SK-N-SH treated with all-trans-retinoic acid at 6 μM for 48 hours (cell line): ENCODE results near the gene EMC9.

Source experiments
- ATAC-seq: fragments of 200-7000 bp; cut with Tn5 transposase; 3 replicates; pipeline ENCODE4 v1.9.1; 2020; ENCODE audit warnings: mild to moderate bottlenecking, moderate library complexity
- ARNTL ChIP-seq: fragments of 450-650 bp; formaldehyde crosslinking; IDR thresholded peaks from 2 replicates; pipeline ENCODE4 v1.5.0; 2020; ENCODE audit warnings: low read depth, mild to moderate bottlenecking, moderate library complexity, borderline replicate concordance
- BACH2 ChIP-seq: fragments of 250-450 bp; sonication (Bioruptor Pico); IDR thresholded peaks from 2 replicates; pipeline ENCODE4 v1.9.0; 2021; ENCODE audit warnings: mild to moderate bottlenecking, borderline replicate concordance
- CSDC2 ChIP-seq: fragments of 250-450 bp; sonication (Bioruptor Pico); IDR thresholded peaks from 2 replicates; pipeline ENCODE4 v1.5.0; 2020; ENCODE audit warnings: mild to moderate bottlenecking, moderate library complexity
- CSRNP3 ChIP-seq: fragments of 250-450 bp; sonication (Bioruptor Pico); IDR thresholded peaks from 2 replicates; pipeline ENCODE4 v1.5.1; 2021; ENCODE audit warnings: mild to moderate bottlenecking, moderate library complexity
- GLIS3 ChIP-seq: fragments of 250-450 bp; sonication (Bioruptor Pico); IDR thresholded peaks from 2 replicates; pipeline ENCODE4 v1.5.0; 2020; ENCODE audit warnings: mild to moderate bottlenecking, moderate library complexity
- ISL1 ChIP-seq: fragments of 250-450 bp; sonication (Bioruptor Pico); IDR thresholded peaks from 2 replicates; pipeline ENCODE4 v2.1.2; 2022; ENCODE audit warnings: mild to moderate bottlenecking, moderate library complexity
- OSR1 ChIP-seq: fragments of 250-450 bp; sonication (Bioruptor Pico); IDR thresholded peaks from 2 replicates; pipeline ENCODE4 v1.8.0; 2022; ENCODE audit warnings: moderate library complexity, mild to moderate bottlenecking, inconsistent platforms
- PATZ1 ChIP-seq: fragments of 250-450 bp; sonication (Bioruptor Pico); IDR thresholded peaks from 2 replicates; pipeline ENCODE4 v1.8.0; 2020; ENCODE audit warnings: mild to moderate bottlenecking, moderate library complexity, borderline replicate concordance
- PPARA ChIP-seq: fragments of 250-450 bp; sonication (Bioruptor Pico); IDR thresholded peaks from 2 replicates; pipeline ENCODE4 v1.5.0; 2020; ENCODE audit warnings: mild to moderate bottlenecking, borderline replicate concordance
- RARB ChIP-seq: fragments of 250-450 bp; sonication (Bioruptor Pico); IDR thresholded peaks from 2 replicates; pipeline ENCODE4 v1.8.0; 2021; ENCODE audit warnings: mild to moderate bottlenecking, moderate library complexity
- SNAI2 ChIP-seq: fragments of 250-450 bp; sonication (Bioruptor Pico); IDR thresholded peaks from 2 replicates; pipeline ENCODE4 v1.5.0; 2020; ENCODE audit warnings: mild to moderate bottlenecking, moderate library complexity
- TCF4 ChIP-seq: fragments of 250-450 bp; sonication (Bioruptor Pico); IDR thresholded peaks from 2 replicates; pipeline ENCODE4 v1.8.0; 2021; ENCODE audit warnings: mild to moderate bottlenecking, moderate library complexity, borderline replicate concordance
- TOX ChIP-seq: fragments of 250-450 bp; sonication (Bioruptor Pico); IDR thresholded peaks from 2 replicates; pipeline ENCODE4 v1.8.0; 2021; ENCODE audit warnings: mild to moderate bottlenecking, moderate library complexity, borderline replicate concordance
- ZC3H10 ChIP-seq: fragments of 250-450 bp; sonication (Bioruptor Pico); IDR thresholded peaks from 2 replicates; pipeline ENCODE4 v1.5.1; 2021; ENCODE audit warnings: mild to moderate bottlenecking, moderate library complexity
- ZFP3 ChIP-seq: fragments of 250-450 bp; sonication (Bioruptor Pico); IDR thresholded peaks from 2 replicates; pipeline ENCODE4 v1.5.0; 2020; ENCODE audit warnings: mild to moderate bottlenecking, moderate library complexity
- ZFP30 ChIP-seq: fragments of 450-650 bp; formaldehyde crosslinking; IDR thresholded peaks from 2 replicates; pipeline ENCODE4 v1.5.0; 2022; ENCODE audit warnings: mild to moderate bottlenecking, moderate library complexity
- ZNF8 ChIP-seq: fragments of 450-650 bp; formaldehyde crosslinking; IDR thresholded peaks from 2 replicates; pipeline ENCODE4 v1.5.0; 2020; ENCODE audit warnings: mild to moderate bottlenecking, moderate library complexity
- TF ChIP-seq, protein P1 (sequence below): fragments of 250-450 bp; sonication (Bioruptor Pico); IDR thresholded peaks from 2 replicates; pipeline ENCODE4 v1.8.0; 2021; ENCODE audit warnings: low read depth, mild to moderate bottlenecking, moderate library complexity, borderline replicate concordance
- TF ChIP-seq, protein P2 (sequence below): fragments of 250-450 bp; sonication (Bioruptor Pico); IDR thresholded peaks from 2 replicates; pipeline ENCODE4 v1.5.1; 2020; ENCODE audit warnings: low read depth, mild to moderate bottlenecking, moderate library complexity

The EMC9 gene

DNA sequence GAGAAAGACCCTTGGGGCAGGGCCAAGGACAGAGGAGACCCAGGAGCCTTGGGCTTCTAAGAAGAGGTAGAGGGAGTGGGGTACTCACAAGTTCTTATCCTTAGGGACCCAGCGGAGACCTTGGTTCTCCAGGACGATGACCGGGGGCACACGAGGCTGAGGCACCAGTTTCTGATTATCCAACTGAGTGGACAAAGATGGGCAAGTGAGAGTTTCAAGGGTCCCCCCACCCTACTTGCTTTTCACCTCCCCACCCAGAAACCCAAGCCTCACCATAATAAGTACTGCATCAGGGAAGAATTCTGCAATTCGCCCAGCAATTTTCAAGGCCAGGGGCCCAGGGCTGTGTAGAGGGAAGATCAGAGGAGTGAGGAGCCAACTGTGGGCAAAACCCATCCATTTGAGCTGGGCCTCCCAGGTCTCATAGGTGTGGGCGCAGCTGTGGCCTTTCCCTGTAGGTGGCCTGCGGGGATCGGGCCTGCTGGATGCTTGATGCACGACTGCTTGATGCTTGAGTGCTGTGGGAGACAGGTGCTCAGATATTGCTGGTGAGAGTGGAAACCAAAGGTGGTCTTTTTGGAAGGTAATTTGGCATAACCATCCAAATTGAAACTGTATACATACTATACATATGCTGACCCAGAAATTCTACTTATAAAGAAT lies 2.0 kb downstream of the EMC9 start (continued):
- TF ChIP-seq CSRNP3 (CRISPR knock-in tag) (no peak), OSR1 (CRISPR knock-in tag) (no peak), ISL1 (no peak), ZC3H10 (no peak), GLIS3 (no peak)
- TF ChIP-seq, all 23 proteins: peak for 0

- TF ChIP-seq PATZ1 (CRISPR knock-in tag) (no peak), CSDC2 (CRISPR knock-in tag) (no peak), ZFP30 (no peak), ISL1 (no peak)
- no peak for ATAC-seq
Measured at GRCh38 chr14:24138396-24139271, 2.8 kb downstream of the EMC9 start.

DNA sequence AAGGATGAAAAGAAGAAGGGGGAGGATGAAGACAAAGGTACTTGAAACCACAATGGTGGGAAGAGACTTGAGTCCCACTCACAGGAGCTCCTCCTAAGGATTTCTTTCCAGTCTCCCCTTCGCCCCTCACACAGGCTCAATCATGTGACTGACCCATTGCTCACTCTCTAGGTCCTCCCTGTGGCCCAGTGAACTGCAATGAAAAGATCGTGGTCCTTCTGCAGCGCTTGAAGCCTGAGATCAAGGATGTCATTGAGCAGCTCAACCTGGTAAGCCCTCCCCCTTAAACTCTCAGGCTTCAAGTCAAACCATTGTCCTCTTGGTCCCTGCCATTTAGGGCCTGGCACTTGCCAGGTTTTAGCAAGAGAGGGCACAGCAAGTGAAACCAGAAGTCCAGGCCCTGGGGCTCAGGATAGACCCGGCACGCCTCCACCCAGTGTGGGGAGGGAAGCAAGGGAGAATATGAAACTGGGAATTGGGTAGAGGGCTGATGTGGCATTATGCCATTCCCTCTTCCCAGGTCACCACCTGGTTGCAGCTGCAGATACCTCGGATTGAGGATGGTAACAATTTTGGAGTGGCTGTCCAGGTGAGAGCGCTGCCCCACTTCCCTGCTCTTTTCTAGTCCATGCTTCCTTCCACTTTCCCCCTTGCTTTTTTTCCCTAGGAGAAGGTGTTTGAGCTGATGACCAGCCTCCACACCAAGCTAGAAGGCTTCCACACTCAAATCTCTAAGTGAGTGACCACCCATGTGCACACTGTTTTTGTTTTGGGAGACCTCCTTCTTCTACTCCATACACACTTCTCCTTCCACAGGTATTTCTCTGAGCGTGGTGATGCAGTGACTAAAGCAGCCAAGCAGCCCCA lies 3.6 kb downstream of the EMC9 start:
- ATAC-seq, result no peak
- TF ChIP-seq CSDC2 (CRISPR knock-in tag) (no peak), RARB (CRISPR knock-in tag) (no peak), ZC3H10 (no peak), BACH2 (CRISPR knock-in tag) (no peak), ZNF8 (CRISPR knock-in tag) (no peak), PPARA (no peak), GLIS3 (no peak), OSR1 (CRISPR knock-in tag) (no peak), TOX (no peak), ISL1 (no peak), ZFP30 (no peak)
- TF ChIP-seq, protein P1, sequence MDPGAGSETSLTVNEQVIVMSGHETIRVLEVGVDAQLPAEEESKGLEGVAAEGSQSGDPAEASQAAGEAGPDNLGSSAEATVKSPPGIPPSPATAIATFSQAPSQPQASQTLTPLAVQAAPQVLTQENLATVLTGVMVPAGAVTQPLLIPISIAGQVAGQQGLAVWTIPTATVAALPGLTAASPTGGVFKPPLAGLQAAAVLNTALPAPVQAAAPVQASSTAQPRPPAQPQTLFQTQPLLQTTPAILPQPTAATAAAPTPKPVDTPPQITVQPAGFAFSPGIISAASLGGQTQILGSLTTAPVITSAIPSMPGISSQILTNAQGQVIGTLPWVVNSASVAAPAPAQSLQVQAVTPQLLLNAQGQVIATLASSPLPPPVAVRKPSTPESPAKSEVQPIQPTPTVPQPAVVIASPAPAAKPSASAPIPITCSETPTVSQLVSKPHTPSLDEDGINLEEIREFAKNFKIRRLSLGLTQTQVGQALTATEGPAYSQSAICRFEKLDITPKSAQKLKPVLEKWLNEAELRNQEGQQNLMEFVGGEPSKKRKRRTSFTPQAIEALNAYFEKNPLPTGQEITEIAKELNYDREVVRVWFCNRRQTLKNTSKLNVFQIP (CRISPR knock-in tag), result no peak

GRCh38 chr14:24136684-24137528 lies 4.5 kb downstream of the EMC9 start:
- ATAC-seq, result no peak
- no peak for TF ChIP-seq ZFP3 (CRISPR knock-in tag)
- TF ChIP-seq ZFP30, result no peak
- TF ChIP-seq TCF4 (CRISPR knock-in tag), result no peak
- TF ChIP-seq, protein P2, sequence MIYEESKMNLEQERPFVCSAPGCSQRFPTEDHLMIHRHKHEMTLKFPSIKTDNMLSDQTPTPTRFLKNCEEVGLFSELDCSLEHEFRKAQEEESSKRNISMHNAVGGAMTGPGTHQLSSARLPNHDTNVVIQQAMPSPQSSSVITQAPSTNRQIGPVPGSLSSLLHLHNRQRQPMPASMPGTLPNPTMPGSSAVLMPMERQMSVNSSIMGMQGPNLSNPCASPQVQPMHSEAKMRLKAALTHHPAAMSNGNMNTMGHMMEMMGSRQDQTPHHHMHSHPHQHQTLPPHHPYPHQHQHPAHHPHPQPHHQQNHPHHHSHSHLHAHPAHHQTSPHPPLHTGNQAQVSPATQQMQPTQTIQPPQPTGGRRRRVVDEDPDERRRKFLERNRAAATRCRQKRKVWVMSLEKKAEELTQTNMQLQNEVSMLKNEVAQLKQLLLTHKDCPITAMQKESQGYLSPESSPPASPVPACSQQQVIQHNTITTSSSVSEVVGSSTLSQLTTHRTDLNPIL (CRISPR knock-in tag), result no peak
- no peak for TF ChIP-seq ARNTL
- TF ChIP-seq OSR1 (CRISPR knock-in tag), result no peak
- no peak for TF ChIP-seq BACH2 (CRISPR knock-in tag)
- no peak for TF ChIP-seq SNAI2 (CRISPR knock-in tag)
- TF ChIP-seq ZNF8 (CRISPR knock-in tag), result no peak
- TF ChIP-seq ISL1, result no peak
- no peak for TF ChIP-seq PPARA
